Erythroblast (primary cell): ENCODE results near the gene YTHDF2.
"Not testable (repeated sequence)": the region's sequence is repeated elsewhere in the genome, so short reads cannot be mapped to it uniquely, and the experiment has no call there.

Experiments
- GATA1 ChIP-seq: IDR thresholded peaks from 2 replicates; pipeline ENCODE4 v1.6.1; 2011; ENCODE audit warnings: low read depth, mild to moderate bottlenecking, control low read depth, low read length, moderate library complexity
- POLR2A ChIP-seq: IDR thresholded peaks from 2 replicates; pipeline ENCODE4 v1.6.1; 2011; ENCODE audit warnings: mild to moderate bottlenecking, low read length

- not testable (repeated sequence) for TF ChIP-seq POLR2A, GATA1
Observed at GRCh38 chr1:28691627-28692026, 45.1 kb upstream of the YTHDF2 start.
